ENCODE measurements around the gene C22orf31. TPM values are rescaled to one million over a fixed set of nuclear protein-coding genes. Genes with fewer than 3 reads are reported as not detected.

C22orf31 gene
- total RNA-seq, 1 experiment from 2014 or later, result not detected

DNA sequence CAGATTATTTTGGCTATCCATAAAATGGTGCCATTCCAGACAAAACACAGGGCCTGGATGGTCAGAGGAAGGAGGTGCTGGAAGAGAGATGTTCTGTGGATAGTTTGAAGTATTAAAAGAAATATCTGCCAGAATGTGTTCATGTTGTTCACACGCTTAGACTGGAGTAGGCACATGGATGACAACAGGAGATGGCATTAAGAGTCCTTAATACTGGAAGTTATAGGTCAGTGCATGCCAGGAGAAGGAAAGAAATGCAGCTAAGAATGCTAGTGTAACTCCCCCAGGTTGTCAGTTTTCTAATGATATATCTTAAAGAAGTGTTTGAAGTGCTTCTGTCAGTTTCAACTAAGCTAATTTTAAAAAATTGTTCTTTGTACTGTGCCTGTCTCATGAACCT, 31.4 kb upstream of the C22orf31 start:
- Mint-ChIP-seq H3K9me3 (no peaks in the 10 kb centered on the region), H3K27me3 (ENCODE audit: low read depth) (no peaks in the 10 kb centered on the region; the same call in 1 of the 2 replicates), H3K4me1 (peaks cover 9 to 18% of the 10 kb centered on the region in 2 experiments), H3K4me3 (no peak overlapping the region), H3K36me3 (ENCODE audit: insufficient read depth in 1 of 3, low read depth in 3 of 3) (peaks cover 0 to 3% (median 0%) of the 10 kb centered on the region in 3 experiments; a peak in 1 of 7 replicates), H3K27ac (no peak overlapping the region)
- H2AFZ ChIP-seq (ENCODE audit: low read length), result no peak overlapping the region
- H3K23ac ChIP-seq (ENCODE audit: insufficient read length, low read depth, low read length), result no peak overlapping the region
- no peaks in the 10 kb centered on the region for H3K23me2 ChIP-seq (ENCODE audit: insufficient read length, low read depth, low read length, poor library complexity, severe bottlenecking)
- TF ChIP-seq, protein P1, sequence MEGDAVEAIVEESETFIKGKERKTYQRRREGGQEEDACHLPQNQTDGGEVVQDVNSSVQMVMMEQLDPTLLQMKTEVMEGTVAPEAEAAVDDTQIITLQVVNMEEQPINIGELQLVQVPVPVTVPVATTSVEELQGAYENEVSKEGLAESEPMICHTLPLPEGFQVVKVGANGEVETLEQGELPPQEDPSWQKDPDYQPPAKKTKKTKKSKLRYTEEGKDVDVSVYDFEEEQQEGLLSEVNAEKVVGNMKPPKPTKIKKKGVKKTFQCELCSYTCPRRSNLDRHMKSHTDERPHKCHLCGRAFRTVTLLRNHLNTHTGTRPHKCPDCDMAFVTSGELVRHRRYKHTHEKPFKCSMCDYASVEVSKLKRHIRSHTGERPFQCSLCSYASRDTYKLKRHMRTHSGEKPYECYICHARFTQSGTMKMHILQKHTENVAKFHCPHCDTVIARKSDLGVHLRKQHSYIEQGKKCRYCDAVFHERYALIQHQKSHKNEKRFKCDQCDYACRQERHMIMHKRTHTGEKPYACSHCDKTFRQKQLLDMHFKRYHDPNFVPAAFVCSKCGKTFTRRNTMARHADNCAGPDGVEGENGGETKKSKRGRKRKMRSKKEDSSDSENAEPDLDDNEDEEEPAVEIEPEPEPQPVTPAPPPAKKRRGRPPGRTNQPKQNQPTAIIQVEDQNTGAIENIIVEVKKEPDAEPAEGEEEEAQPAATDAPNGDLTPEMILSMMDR (conservative IDR thresholded peaks at IDR 0.05), result no peak
- H2AK5ac ChIP-seq (ENCODE audit: insufficient read length, low read length), result no peak overlapping the region
- H2BK12ac ChIP-seq (ENCODE audit: insufficient read length, low read depth, low read length), result no peak overlapping the region
- no peak overlapping the region for H4K91ac ChIP-seq (ENCODE audit: insufficient read length, low read depth, low read length)
- H3K14ac ChIP-seq (ENCODE audit: insufficient read depth, low read length), result no peak overlapping the region
- no peak overlapping the region for H3K56ac ChIP-seq (ENCODE audit: insufficient read length, low read depth, low read length)
- no CpG with 5 or more reads among the region's 1 CpG for WGBS (ENCODE audit: extremely low coverage, insufficient read length, low lambda C conversion rate)
- H4K20me1 ChIP-seq (ENCODE audit: control insufficient read depth, insufficient read depth, insufficient read length), result no peaks in the 10 kb centered on the region
- no peak overlapping the region for H3K27ac ChIP-seq (ENCODE audit: insufficient read length, low read depth, low read length)
- H3K27me3 ChIP-seq (ENCODE audit: insufficient read depth, low read length), result no peaks in the 10 kb centered on the region
- H2BK20ac ChIP-seq (ENCODE audit: low read depth, low read length, poor library complexity, severe bottlenecking), result no peak overlapping the region
- H2BK5ac ChIP-seq (ENCODE audit: insufficient read length, low read length), result no peak overlapping the region
- H3K79me1 ChIP-seq (ENCODE audit: insufficient read depth, low read depth, low read length, poor library complexity, severe bottlenecking), result no peaks in the 10 kb centered on the region
- no peak overlapping the region for H2BK15ac ChIP-seq (ENCODE audit: low read depth, low read length)
- H3K18ac ChIP-seq (ENCODE audit: insufficient read length, low read depth, low read length), result no peak overlapping the region
- H3K4me1 ChIP-seq (ENCODE audit: insufficient read depth, low read length), result peaks cover 4% of the 10 kb centered on the region; the same call in 1 of the 2 replicates
- H3K4ac ChIP-seq (ENCODE audit: low read depth, low read length), result no peak overlapping the region
- H3T11ph ChIP-seq (ENCODE audit: low read length), result no peak overlapping the region
- H4K8ac ChIP-seq (replicated peaks; ENCODE audit: insufficient read length, low read depth, low read length), result no peak overlapping the region
- no peaks in the 10 kb centered on the region for H3K9me3 ChIP-seq (ENCODE audit: control insufficient read depth, low read depth, low read length)
- no peak overlapping the region for H3K4me2 ChIP-seq (ENCODE audit: insufficient read depth, insufficient read length, low read length)
- H4K5ac ChIP-seq (ENCODE audit: insufficient read length, low read depth, low read length), result no peak overlapping the region
- H3K9ac ChIP-seq (ENCODE audit: extremely low read depth, insufficient read length, low read length), result no peak overlapping the region
- no peak overlapping the region for H2BK120ac ChIP-seq (ENCODE audit: low read depth, low read length, poor library complexity, severe bottlenecking)
- no peaks in the 10 kb centered on the region for H3K79me2 ChIP-seq (ENCODE audit: insufficient read depth, low read length)
- DNase-seq, result no peak

Data from H9 (cell line).